HG02610 (cell line): ENCODE data around the gene LGALS9.

ENCODE experiments used
- ATAC-seq: cut with Tn5 transposase; IDR thresholded peaks from one replicate; pipeline ENCODE4 v1.9.1; 2021; ENCODE audit warnings: mild to moderate bottlenecking, moderate library complexity; ENCODE audit not compliant: unreplicated experiment

Gene LGALS9

GRCh38 chr17:27602721-27603420 lies 28.1 kb upstream of the LGALS9 start:
- ATAC-seq: no peak

GRCh38 chr17:27603421-27603770 lies 27.6 kb upstream of the LGALS9 start:
- ATAC-seq: no peak

- no peak for ATAC-seq
These were observed 26.9 kb upstream of the LGALS9 start for GRCh38 chr17:27603880-27604794.

- ATAC-seq: no peak
These were observed 25.6 kb upstream of the LGALS9 start for GRCh38 chr17:27605409-27605808.

GRCh38 chr17:27607521-27608091 lies 23.4 kb upstream of the LGALS9 start:
- ATAC-seq: no peak

- peak; percentile 58 for ATAC-seq
These were observed 22.4 kb upstream of the LGALS9 start for GRCh38 chr17:27608328-27609230.

GRCh38 chr17:27609611-27610303 lies 21.2 kb upstream of the LGALS9 start:
- ATAC-seq: no peak

GRCh38 chr17:27610304-27610677 lies 20.7 kb upstream of the LGALS9 start:
- ATAC-seq: no peak

GRCh38 chr17:27612160-27612770 lies 18.7 kb upstream of the LGALS9 start:
- ATAC-seq: no peak

- ATAC-seq: no peak
These were observed 17.6 kb upstream of the LGALS9 start for GRCh38 chr17:27613433-27613832.

GRCh38 chr17:27615121-27615520 lies 15.9 kb upstream of the LGALS9 start:
- ATAC-seq: no peak

GRCh38 chr17:27616414-27616813 lies 14.6 kb upstream of the LGALS9 start:
- no peak for ATAC-seq

GRCh38 chr17:27618417-27618816 lies 12.6 kb upstream of the LGALS9 start:
- no peak for ATAC-seq

- ATAC-seq: no peak
These were observed 10.3 kb upstream of the LGALS9 start for GRCh38 chr17:27620721-27621120.

- ATAC-seq: no peak
These were observed 9.5 kb upstream of the LGALS9 start for GRCh38 chr17:27621536-27621935.

GRCh38 chr17:27621942-27622559 lies 8.9 kb upstream of the LGALS9 start:
- ATAC-seq: no peak

GRCh38 chr17:27622986-27623385 lies 8.0 kb upstream of the LGALS9 start:
- no peak for ATAC-seq

- ATAC-seq: no peak
These were observed 7.4 kb upstream of the LGALS9 start for GRCh38 chr17:27623614-27624013.

GRCh38 chr17:27624539-27624938 lies 6.4 kb upstream of the LGALS9 start:
- no peak for ATAC-seq
